GM19099 (cell line): Measurements from ENCODE around the gene ARAF.
A peak's percentile ranks its signal among the peaks of the same experiment; 100 is the strongest.

Source experiments
- POLR2A ChIP-seq: IDR thresholded peaks from 3 replicates; pipeline ENCODE4 v1.6.1; 2011; ENCODE audit warnings: low read depth; ENCODE audit not compliant: insufficient read length; ENCODE audit errors: extremely low read depth

Gene ARAF

DNA sequence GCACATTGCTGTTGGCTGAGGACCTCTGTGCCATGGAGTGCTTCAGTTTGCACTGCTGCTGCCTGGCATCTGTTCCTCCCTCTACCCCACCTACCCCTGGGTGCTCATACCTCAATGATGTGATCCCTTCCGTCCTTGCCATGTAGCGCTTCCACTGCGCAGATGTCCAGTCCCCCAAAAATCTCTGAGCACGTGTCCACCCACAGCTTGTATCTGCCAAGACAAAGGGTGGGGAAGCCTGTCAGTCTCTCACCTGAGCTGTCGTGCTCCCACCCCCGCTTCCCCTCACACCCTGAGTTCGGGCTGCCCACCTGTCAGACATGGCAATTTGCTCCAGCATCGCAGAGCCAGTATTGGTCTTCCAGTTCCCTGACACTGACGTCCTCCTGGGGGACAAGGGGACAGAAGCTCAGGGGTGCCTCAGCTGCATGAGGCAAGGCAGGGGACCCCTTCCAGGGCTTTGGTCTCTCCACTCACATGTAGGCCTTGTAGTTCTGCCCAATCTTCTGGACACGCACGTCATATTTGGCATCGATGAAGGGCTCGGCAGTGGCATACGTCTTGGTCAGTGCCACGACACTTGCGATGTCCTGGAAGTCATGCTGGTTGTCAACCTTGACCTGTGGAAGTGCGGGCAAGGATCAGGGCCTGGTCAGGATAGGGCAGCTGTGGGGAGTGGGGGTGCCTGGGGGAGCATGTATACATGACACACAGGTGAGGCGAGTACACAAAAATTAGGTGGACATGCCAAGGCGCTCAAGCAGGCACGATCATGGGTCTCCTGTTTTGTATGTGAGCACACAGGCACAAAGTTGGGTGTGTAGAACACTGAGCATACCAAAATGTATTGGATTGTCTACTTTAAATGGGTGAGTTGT lies 15.3 kb downstream of the ARAF start:
- TF ChIP-seq POLR2A, result no peak

GRCh38 chrX:47577424-47577823 lies 16.4 kb downstream of the ARAF start:
- no peak for TF ChIP-seq POLR2A

DNA sequence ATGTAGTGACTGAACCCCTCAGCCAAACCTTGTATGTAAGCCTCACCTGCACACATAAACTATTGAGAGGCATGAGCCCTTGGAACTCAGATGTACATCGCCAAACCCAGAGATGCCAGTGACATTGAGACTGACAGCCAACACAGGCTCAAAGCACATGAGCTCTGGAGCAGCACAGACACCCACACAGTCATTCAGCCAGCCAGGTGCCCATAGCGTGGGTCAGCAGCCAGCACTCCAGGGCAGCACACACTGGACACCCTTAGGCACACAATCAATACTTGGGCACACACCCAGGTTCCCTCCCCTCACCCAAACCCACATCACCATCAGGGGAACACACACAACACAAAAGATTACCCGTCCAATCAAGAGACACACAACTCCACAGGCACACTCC lies 16.9 kb downstream of the ARAF start:
- no peak for TF ChIP-seq POLR2A

GRCh38 chrX:47578692-47579091 lies 17.7 kb downstream of the ARAF start:
- TF ChIP-seq POLR2A, result no peak

DNA sequence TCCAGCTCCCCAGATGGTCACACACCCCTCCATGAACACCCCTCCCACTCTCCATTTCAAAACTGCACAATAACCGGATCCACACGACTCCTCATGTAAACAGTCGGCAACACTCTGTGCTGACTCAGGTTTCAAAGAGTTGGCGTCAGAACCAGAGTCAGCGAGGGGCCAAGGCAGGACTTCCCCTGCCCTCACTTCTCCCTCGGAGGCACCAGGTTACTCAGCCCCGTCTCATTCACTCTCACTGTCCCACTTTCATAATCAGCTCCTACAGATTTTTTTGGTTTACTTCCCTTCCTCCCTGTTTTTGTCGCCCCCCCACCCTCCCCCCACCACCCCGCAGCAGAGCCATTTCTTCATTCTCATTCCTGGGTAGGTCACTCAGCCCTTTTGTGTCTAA lies 18.5 kb downstream of the ARAF start:
- TF ChIP-seq POLR2A, result no peak

DNA sequence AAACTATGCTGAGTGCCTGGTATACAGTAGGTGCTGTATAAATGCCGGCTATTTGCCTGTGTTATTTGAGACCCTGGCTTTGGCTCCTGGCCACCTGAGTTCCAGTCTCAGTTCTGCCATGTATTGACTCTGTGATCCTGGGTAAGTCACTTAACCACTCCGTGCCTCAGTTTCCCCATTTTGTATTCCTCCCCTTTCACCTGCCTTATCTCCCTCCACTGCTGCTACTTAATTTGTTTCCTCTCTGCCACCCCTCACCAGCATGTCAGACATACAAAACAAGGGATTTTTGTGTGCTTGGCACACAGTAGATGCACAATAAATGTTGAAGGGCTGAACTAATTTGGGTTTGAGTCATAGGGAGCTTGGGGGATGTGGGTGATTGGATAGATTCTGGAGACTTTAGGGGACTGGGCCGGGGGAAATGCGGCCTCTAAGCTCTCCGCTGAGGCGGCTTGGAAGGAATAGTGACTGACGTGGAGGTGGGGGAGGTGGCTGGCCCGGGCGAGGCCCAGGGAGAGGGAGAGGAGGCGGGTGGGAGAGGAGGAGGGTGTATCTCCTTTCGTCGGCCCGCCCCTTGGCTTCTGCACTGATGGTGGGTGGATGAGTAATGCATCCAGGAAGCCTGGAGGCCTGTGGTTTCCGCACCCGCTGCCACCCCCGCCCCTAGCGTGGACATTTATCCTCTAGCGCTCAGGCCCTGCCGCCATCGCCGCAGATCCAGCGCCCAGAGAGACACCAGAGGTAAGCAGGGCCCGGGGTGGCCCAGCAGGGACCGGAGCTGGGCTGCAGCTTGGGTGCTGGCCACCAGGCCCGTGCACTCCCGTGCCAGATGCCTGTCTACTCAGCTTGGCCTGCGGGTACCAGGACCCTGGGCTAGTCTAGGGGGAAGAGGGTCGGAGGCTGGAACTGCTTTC lies 21.0 kb downstream of the ARAF start, which contains the start of gene TIMP1:
TIMP1 (plus strand) TSS at position 706 of the 917 bp plus-strand sequence. CDS start 980 bp downstream, outside the sequence.
- peak; percentile 44 for TF ChIP-seq POLR2A

GRCh38 chrX:47583240-47583861 lies 22.3 kb downstream of the ARAF start:
- TF ChIP-seq POLR2A, result no peak

DNA sequence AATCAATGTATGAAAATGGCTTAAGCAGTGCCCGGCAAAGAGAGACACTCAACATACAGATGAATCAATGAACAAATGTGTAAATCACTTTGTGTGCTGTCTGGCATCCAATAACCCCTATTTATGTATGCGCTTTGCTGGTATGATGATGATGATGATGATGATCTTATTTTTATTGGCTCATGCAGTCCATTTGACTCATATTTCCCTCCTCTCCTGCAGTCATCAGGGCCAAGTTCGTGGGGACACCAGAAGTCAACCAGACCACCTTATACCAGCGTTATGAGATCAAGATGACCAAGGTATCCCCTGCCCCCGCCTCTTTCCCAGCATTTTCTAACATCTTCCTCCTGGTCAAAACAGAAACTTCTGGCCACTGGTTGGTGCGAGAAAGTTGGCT lies 23.7 kb downstream of the ARAF start:
- TF ChIP-seq POLR2A, result no peak

GRCh38 chrX:47585273-47585672 lies 24.3 kb downstream of the ARAF start:
- no peak for TF ChIP-seq POLR2A

DNA sequence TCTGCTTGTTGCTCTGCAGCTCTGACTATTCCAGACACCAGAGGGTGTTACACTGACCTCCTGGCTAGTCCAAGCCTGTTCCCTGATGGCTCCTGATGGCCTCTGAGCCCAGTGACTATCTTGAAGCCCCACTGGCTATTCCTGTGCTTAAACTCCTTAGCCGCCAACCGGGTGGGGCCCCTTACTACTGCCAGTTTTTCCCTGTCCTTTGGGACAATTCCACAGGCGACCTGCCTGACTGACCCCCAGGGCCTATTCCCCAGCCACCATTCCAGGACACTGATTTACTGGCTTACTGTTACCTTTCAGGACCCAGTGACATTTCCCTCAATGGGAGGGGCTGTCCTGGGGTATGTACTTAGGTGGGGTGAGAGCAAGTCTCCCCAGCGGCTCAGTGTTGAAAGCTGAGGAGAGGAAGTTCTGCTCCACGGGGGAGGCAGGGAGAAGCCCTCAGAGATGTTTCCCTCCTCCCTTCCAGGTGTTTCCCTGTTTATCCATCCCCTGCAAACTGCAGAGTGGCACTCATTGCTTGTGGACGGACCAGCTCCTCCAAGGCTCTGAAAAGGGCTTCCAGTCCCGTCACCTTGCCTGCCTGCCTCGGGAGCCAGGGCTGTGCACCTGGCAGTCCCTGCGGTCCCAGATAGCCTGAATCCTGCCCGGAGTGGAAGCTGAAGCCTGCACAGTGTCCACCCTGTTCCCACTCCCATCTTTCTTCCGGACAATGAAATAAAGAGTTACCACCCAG lies 25.2 kb downstream of the ARAF start:
- no peak for TF ChIP-seq POLR2A

DNA sequence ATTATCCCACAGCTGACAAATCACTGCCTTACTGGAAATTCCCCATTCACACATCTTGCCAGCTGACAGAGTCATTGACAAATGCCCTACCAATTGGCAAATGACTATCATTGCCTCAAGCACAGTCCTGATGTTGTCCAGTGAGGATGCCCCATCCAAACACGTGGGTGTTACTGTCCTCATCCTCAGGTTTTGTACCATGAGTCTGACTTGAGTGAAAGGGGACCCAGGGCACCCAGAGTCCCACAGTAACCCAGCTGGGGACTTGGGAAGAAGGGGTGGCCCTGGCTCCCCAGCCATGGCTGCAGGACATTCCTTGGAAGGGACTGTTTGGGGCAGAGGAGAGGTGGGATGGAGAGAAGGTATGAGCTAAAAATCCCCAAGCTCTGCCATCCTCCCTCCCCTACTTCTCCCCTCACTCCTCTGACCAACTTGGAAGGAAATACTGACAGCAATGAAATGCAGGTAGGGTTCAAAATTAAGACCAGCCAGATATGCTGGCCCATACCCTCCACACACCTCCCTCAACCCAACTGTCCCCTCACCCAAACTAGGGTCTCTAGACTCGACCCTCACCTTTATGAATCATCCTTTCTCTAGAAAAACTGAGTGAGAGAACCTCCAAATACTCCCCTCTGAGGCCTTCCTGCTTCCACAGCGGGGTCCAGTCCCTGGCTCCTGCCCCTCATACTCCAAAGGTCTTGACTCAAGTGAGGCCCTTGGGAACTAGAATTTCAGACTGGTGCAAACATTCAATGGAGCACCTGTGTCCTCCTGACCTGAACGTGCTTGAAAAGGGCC lies 26.3 kb downstream of the ARAF start:
- TF ChIP-seq POLR2A, result no peak

DNA sequence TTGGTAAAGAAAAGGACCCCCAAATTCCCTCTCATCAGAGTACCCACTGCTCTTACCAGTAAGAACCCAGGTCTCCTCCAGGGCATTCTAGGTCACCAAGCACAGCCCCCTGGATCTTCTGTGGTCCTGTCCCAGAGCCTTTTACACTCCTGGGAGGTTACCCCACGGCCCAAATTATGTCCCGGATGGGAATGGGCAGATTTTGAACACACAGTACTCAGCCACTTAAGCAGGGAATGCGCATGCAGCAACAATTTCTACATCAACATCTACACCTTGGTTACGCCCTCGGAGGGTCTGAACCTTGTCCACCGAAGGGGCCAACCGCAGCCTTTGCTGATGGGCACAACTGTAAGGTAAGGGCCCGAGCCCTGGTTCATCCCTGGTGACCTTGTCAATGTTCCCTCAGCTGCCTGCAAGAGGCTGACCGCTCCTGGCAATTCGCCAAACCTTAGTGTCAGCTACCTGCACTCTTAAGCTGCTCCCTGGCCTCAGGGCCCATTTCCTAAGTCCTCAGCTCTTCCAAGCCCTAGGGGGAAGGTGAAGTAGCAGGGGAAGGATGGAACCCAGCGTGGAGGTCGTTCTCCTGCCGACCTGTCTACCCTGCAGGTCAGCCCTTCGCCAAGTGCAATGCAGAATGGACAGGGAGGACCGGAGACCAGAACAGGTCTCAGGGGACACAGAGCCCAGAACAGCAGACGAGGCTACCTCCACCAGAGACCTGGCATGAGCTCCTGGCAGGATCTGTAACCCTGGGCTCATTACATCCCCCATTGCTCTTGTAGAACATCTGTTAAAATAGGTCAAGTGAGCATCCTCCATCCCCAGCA lies 27.1 kb downstream of the ARAF start:
- TF ChIP-seq POLR2A, result no peak

- TF ChIP-seq POLR2A, result no peak
Measured at GRCh38 chrX:47590984-47591383, 30.0 kb downstream of the ARAF start.
